ENCODE measurements around the gene PDE1A. TPM values are rescaled to one million over a fixed set of nuclear protein-coding genes. Genes with fewer than 3 reads are reported as not detected.

PDE1A gene
- total RNA-seq, 1 donor from 2014 or later = 14.5 TPM

DNA sequence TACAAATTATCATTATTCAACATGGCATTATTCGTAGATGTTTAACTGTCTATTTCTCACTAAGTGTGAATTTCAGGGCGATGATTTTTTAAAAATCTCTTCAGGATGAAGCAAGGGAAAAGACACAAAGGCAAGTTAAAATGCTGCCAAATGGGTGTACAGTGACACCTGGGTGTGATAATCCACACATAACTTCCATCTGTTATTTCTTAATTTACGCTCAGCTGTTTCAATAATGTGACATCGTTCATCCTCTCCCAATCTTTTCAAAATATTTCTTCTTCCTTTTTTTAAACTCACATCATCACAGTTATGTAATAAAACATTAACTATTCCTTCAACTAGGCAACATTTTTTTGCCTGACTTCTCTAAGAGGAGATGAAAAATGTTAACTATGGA is 10.6 kb downstream of the PDE1A start:
- H3K36me3 ChIP-seq = no peaks in the 10 kb centered on the region
- TF ChIP-seq, protein P1, sequence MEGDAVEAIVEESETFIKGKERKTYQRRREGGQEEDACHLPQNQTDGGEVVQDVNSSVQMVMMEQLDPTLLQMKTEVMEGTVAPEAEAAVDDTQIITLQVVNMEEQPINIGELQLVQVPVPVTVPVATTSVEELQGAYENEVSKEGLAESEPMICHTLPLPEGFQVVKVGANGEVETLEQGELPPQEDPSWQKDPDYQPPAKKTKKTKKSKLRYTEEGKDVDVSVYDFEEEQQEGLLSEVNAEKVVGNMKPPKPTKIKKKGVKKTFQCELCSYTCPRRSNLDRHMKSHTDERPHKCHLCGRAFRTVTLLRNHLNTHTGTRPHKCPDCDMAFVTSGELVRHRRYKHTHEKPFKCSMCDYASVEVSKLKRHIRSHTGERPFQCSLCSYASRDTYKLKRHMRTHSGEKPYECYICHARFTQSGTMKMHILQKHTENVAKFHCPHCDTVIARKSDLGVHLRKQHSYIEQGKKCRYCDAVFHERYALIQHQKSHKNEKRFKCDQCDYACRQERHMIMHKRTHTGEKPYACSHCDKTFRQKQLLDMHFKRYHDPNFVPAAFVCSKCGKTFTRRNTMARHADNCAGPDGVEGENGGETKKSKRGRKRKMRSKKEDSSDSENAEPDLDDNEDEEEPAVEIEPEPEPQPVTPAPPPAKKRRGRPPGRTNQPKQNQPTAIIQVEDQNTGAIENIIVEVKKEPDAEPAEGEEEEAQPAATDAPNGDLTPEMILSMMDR (IDR thresholded peaks at IDR 0.05) = no peak
- no peak for TF ChIP-seq POLR2A (IDR thresholded peaks at IDR 0.05)
- no peak for TF ChIP-seq POLR2AphosphoS5 (IDR thresholded peaks at IDR 0.05; ENCODE audit: insufficient read depth in 1 of 2, low read depth in 1 of 2)
- no peak overlapping the region for H3K27ac ChIP-seq
- intact Hi-C loops (cut with DNase I) = no loop called here
- no peaks in the 10 kb centered on the region for H3K4me1 ChIP-seq
- no peaks in the 10 kb centered on the region for H3K27me3 ChIP-seq
- H3K4me3 ChIP-seq = no peak overlapping the region
- no peak for DNase-seq (ENCODE audit: extremely low spot score in 2 of 2)
- H3K9me3 ChIP-seq = no peaks in the 10 kb centered on the region

DNA sequence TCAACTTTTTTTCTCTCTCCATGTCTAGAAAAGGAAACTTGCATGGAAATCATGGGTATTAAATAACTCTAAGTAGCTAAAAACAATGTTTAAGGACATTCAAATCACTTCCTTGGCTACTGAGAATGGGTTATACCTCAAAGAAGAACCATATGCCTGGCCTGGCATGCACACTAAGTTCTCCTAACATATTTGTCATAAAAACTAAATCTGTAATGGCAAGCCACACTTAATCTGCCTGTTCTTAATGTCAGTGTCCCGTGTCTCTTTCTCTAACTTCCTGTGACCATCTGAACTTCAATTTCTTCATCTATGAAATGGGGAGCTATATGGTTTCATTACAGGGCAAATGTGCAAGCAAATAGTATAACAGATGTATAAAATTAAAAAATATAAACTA is 11.1 kb downstream of the PDE1A start:
- Histone ChIP-seq H3K27ac (no peak overlapping the region), H3K27me3 (no peaks in the 10 kb centered on the region), H3K36me3 (no peaks in the 10 kb centered on the region), H3K9me3 (no peaks in the 10 kb centered on the region), H3K4me3 (no peak overlapping the region), H3K4me1 (no peaks in the 10 kb centered on the region)
- TF ChIP-seq POLR2A (IDR thresholded peaks at IDR 0.05) = no peak
- TF ChIP-seq, protein P1 (IDR thresholded peaks at IDR 0.05) = no peak
- TF ChIP-seq POLR2AphosphoS5 (IDR thresholded peaks at IDR 0.05; ENCODE audit: insufficient read depth in 1 of 2, low read depth in 1 of 2) = no peak
- intact Hi-C loops (cut with DNase I) = no loop called here
- DNase-seq (ENCODE audit: extremely low spot score in 2 of 2) = no peak

DNA sequence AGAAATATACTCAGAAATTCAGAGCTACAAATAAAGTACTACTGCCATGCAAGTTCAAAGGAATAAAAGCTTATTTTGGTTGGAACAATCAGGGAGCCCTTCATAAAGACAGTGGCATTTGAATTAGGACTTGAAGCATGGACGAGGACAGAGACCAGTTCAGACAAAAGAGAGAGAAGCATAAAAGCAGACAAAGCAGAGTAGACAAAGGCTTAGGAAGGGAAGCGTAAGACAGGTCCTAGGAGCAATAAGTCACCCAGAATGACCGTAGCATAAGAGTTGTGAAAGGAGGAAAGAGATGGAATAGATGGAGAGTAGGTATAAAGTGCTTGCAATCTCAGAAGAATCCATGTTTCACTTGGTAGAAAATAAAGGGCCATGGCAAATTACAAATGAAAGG is 14.0 kb downstream of the PDE1A start:
- Histone ChIP-seq H3K36me3 (no peaks in the 10 kb centered on the region), H3K27ac (no peak overlapping the region), H3K9me3 (no peaks in the 10 kb centered on the region), H3K27me3 (no peaks in the 10 kb centered on the region), H3K4me1 (no peaks in the 10 kb centered on the region), H3K4me3 (no peak overlapping the region)
- DNase-seq (ENCODE audit: extremely low spot score in 2 of 2) = no peak
- TF ChIP-seq POLR2A (IDR thresholded peaks at IDR 0.05) = no peak
- TF ChIP-seq, protein P1 (IDR thresholded peaks at IDR 0.05) = no peak
- TF ChIP-seq POLR2AphosphoS5 (IDR thresholded peaks at IDR 0.05; ENCODE audit: insufficient read depth in 1 of 2, low read depth in 1 of 2) = no peak
- intact Hi-C loops (cut with DNase I) = no loop called here

DNA sequence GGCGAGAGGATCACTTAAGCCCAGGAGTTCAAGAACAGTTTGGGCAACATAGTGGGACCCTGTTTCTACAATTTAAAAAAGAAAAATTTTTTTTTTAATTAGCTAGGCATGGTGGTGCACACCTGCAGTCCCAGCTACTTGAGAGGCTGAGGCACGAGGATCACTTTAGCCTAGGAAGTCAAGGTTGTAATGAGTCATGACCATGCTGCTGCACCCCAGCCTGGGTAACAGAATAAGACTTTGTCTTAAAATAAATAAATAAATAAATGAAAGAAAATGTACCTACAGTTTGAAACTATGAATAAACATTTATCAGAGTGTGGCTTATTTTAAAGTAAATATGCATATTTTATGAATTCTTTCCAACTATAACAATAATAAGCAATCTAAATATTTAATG is 16.7 kb downstream of the PDE1A start:
- no peaks in the 10 kb centered on the region for H3K27me3 ChIP-seq
- intact Hi-C loops (cut with DNase I) = no loop called here
- H3K9me3 ChIP-seq = no peaks in the 10 kb centered on the region
- TF ChIP-seq POLR2A (IDR thresholded peaks at IDR 0.05) (no peak), POLR2AphosphoS5 (IDR thresholded peaks at IDR 0.05; ENCODE audit: insufficient read depth in 1 of 2, low read depth in 1 of 2) (no peak)
- TF ChIP-seq, protein P1 (IDR thresholded peaks at IDR 0.05) = no peak
- no peak overlapping the region for H3K27ac ChIP-seq
- DNase-seq (ENCODE audit: extremely low spot score in 2 of 2) = no peak
- H3K4me3 ChIP-seq = no peak overlapping the region
- H3K4me1 ChIP-seq = no peaks in the 10 kb centered on the region
- no peaks in the 10 kb centered on the region for H3K36me3 ChIP-seq

DNA sequence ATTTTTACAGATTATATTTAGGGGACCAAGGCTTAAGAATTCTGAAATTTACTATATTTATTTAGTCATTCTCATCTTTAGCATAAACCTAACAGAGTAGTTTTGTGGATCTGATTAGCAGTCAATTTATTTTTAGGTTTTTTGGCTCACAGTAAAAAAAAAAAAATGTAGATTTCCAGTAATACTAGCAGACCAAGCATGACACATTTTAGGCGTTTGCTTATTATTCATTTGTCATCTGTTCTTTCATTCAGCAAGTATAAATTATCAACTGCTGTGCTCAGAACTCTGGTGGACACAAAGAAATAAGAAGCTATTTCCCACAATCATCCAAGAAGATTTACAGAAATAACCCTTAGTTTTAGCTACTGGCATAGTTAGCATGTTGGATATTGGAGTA is 20.6 kb downstream of the PDE1A start:
- Histone ChIP-seq H3K36me3 (no peaks in the 10 kb centered on the region), H3K27me3 (no peaks in the 10 kb centered on the region), H3K4me3 (no peak overlapping the region), H3K27ac (no peak overlapping the region), H3K4me1 (no peaks in the 10 kb centered on the region), H3K9me3 (no peaks in the 10 kb centered on the region)
- TF ChIP-seq, protein P1 (IDR thresholded peaks at IDR 0.05) = no peak
- TF ChIP-seq POLR2A (IDR thresholded peaks at IDR 0.05) (no peak), POLR2AphosphoS5 (IDR thresholded peaks at IDR 0.05; ENCODE audit: insufficient read depth in 1 of 2, low read depth in 1 of 2) (no peak)
- DNase-seq (ENCODE audit: extremely low spot score in 2 of 2) = no peak
- intact Hi-C loops (cut with DNase I) = no loop called here
